Central memory CD8-positive, alpha-beta T cell (primary cell): ENCODE data around the gene TAF6L.
"Not testable (repeated sequence)": the region's sequence is repeated elsewhere in the genome, so short reads cannot be mapped to it uniquely, and the experiment has no call there.

ENCODE experiments used
- ATAC-seq: fragments of 150-1000 bp; cut with Tn5 transposase; replicated peaks from 2 replicates; pipeline ENCODE4 v1.10.0; 2022; ENCODE audit warnings: mild to moderate bottlenecking, moderate FRiP score, moderate number of reproducible peaks; ENCODE audit not compliant: poor library complexity, severe bottlenecking; ENCODE audit errors: extremely low read depth
- DNase-seq, 2 donors: peaks; one replicate each; pipeline ENCODE4 v3.0.0; 2021; ENCODE audit warnings: low spot score in 2 of 2
- H3K27ac Mint-ChIP-seq: one replicate; pipeline ENCODE4 v1.8.0; 2022; ENCODE audit warnings: low read depth, mild to moderate bottlenecking, moderate library complexity, mixed read lengths
- H3K27me3 Mint-ChIP-seq: one replicate; pipeline ENCODE4 v1.8.0; 2022; ENCODE audit warnings: mixed read lengths
- H3K36me3 Mint-ChIP-seq: one replicate; pipeline ENCODE4 v1.8.0; 2022; ENCODE audit warnings: mild to moderate bottlenecking, moderate library complexity, mixed read lengths; ENCODE audit not compliant: insufficient read depth
- H3K4me1 Mint-ChIP-seq: one replicate; pipeline ENCODE4 v1.8.0; 2022; ENCODE audit warnings: mixed read lengths
- H3K4me3 Mint-ChIP-seq: one replicate; pipeline ENCODE4 v1.8.0; 2022; ENCODE audit warnings: mild to moderate bottlenecking, moderate library complexity, mixed read lengths
- H3K9me3 Mint-ChIP-seq: one replicate; pipeline ENCODE4 v1.8.0; 2022; ENCODE audit warnings: mixed read lengths

The TAF6L gene

DNA sequence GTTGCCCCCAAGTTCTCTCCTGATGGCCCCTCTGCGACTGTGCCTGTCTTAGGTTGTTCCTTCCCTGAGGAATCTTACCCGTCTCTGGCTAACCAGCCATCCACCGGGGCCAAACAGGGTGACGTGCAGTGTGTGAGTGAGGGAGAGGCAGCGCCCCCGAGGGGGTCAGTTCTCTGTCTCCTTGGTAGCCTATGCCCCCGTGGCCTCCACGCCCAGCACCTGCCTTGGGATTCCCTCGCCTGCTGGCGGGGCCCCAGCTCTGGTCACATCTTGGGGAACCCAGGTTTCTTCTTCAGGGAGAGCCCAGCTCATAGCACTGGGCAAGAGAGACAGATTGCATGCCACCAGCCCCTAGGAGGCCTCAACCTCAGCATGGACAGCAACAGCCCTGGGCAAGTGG lies 28.3 kb downstream of the TAF6L start:
- Mint-ChIP-seq H3K4me3 (no peak overlapping the region), H3K27ac (peak overlapping the region; percentile 87), H3K9me3 (no peaks in the 10 kb centered on the region), H3K36me3 (peaks cover 89% of the 10 kb centered on the region), H3K4me1 (peaks cover 26% of the 10 kb centered on the region), H3K27me3 (no peaks in the 10 kb centered on the region)
- DNase-seq (no peak), ATAC-seq (no peak)

- Mint-ChIP-seq H3K27me3 (no peaks in the 10 kb centered on the region), H3K36me3 (peaks cover 84% of the 10 kb centered on the region), H3K4me1 (peaks cover 33% of the 10 kb centered on the region), H3K27ac (no peak overlapping the region), H3K4me3 (no peak overlapping the region), H3K9me3 (no peaks in the 10 kb centered on the region)
- ATAC-seq, result no peak
- DNase-seq, result no peak
These were observed 29.9 kb downstream of the TAF6L start for GRCh38 chr11:62801071-62801470.

DNA sequence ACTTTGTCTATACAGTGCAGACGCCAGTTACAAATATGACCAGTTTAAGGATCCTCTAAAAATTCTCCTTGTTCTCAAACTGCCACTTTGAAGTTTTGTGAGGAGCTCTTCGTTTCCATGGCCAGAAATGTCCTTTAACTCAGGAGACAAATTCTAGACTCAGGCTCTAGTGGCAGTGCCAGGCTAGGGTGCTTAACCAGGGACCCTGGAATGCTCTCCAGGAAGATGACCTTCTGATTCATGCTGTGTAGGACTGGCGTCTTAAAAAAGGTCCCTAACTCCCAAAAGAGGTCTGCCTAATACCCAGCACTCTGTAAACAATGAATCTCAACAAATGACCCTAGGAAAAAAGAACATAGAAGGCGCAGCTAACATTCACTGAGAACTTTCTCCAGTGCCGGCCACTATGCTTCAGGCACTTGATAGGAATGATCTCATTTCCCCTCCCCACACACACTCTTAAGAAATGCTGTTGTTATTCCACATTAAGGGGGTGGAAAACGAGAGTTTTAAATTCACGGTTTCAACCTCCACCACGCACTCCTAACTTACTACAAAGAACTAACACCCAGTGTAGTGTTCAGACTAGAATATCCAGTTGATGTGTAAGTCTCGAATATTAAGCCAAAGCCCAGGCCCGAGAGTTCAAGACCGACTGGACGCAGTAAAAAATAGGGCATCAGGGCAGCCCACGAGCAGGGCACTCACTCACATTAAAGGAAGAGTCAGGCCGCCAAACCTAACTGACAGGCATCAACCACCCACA lies 33.3 kb downstream of the TAF6L start:
- ATAC-seq, result peak; percentile 45
- no peaks in the 10 kb centered on the region for H3K27me3 Mint-ChIP-seq

DNA sequence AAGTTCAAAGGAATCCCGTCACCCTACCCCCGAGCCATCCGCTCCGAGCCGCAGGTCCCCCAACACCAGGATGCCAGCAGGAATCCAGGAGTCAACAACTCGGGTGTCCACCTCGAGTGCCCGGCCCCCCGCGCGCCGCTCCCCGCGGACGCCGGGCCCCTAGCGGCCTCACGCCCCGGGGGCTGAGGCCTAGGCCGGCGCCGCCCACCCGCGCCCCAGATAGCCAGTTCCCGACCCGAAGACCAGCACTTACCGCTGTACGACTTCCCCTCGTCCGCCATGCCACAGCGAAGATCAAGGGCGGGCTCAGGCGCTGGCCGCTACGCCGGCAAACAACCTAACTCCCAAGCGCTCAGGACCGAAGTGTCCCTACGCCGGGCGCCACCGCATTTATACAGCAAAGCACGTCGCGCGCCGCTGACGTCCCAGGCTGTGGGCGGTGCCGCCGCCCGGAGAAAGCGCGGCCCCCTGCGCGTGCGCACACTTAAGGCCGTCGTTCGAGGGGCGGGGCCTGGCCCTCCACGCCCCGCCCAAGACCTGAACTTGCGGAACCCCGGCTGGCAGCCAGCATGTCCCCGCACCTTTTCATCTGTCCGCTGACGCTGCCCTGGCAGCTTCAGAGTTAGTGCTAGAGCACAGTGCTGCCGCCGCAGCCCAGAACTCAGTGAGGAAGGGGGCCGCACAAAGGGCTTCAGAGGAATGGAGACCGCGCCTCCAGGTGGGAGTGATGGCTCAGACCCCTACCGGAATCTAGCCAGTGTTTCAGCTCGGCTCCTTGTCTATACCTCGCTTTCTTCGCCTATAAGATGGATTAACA lies 34.1 kb downstream of the TAF6L start, which contains the start of gene NXF1:
TSS of gene NXF1 (minus strand) at position 365 of the 817 bp plus-strand sequence. CDS start at position 281, 84 bp downstream.
- H3K27me3 Mint-ChIP-seq, result no peaks in the 10 kb centered on the region
- no peaks in the 10 kb centered on the region for H3K9me3 Mint-ChIP-seq
- H3K36me3 Mint-ChIP-seq, result peaks cover 46% of the 10 kb centered on the region
- ATAC-seq (peak; percentile 86), DNase-seq (peak; percentile 95 to 97)
- peak within 1 kb of the TSS; percentile 94 for H3K4me3 Mint-ChIP-seq
- peak within 1 kb of the TSS; percentile 93 for H3K27ac Mint-ChIP-seq
- peaks cover 19% of the 10 kb centered on the region for H3K4me1 Mint-ChIP-seq

More for the DNA sequence above, 33.3 kb downstream of the TAF6L start:
- no peaks in the 10 kb centered on the region for H3K9me3 Mint-ChIP-seq
- peaks cover 54% of the 10 kb centered on the region for H3K36me3 Mint-ChIP-seq
- peak overlapping the region; percentile 93 for H3K27ac Mint-ChIP-seq
- DNase-seq, result no peak
- peaks cover 24% of the 10 kb centered on the region for H3K4me1 Mint-ChIP-seq
- peak overlapping the region; percentile 94 for H3K4me3 Mint-ChIP-seq

DNA sequence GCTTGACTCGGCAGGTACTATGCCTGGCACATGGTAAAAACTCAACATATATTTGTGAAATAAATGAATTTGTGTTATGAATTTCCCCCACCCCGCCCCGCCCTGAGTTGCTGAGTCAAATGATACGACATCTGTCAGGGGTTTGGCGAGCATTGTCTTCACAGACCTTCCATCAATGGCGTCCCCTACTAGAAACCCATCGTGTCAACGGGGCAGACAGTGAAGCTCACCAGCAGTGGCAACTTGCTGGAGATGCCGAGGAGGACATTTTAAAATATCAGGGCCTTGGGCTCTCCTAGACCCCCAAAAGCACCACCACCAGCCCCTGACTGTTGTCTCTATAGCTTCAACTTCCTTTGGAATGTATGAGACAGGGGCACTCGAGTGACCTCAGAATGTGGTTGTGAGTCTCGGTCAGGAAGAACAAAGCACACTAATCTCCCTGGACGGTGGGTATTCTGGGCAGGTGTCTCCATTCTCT lies 34.8 kb downstream of the TAF6L start:
- Mint-ChIP-seq H3K27ac (peak overlapping the region; percentile 93), H3K9me3 (no peaks in the 10 kb centered on the region), H3K4me3 (peak overlapping the region; percentile 94), H3K36me3 (peaks cover 42% of the 10 kb centered on the region), H3K27me3 (no peaks in the 10 kb centered on the region), H3K4me1 (peaks cover 22% of the 10 kb centered on the region)
- DNase-seq, result no peak
- ATAC-seq, result peak; percentile 21

GRCh38 chr11:62806611-62807121 lies 35.5 kb downstream of the TAF6L start:
- no peak for DNase-seq
- ATAC-seq, result no peak
- no peak overlapping the region for H3K27ac Mint-ChIP-seq
- peaks cover 36% of the 10 kb centered on the region for H3K36me3 Mint-ChIP-seq
- peaks cover 24% of the 10 kb centered on the region for H3K4me1 Mint-ChIP-seq
- peak overlapping the region; percentile 94 for H3K4me3 Mint-ChIP-seq
- H3K27me3 Mint-ChIP-seq, result no peaks in the 10 kb centered on the region
- H3K9me3 Mint-ChIP-seq, result no peaks in the 10 kb centered on the region

DNA sequence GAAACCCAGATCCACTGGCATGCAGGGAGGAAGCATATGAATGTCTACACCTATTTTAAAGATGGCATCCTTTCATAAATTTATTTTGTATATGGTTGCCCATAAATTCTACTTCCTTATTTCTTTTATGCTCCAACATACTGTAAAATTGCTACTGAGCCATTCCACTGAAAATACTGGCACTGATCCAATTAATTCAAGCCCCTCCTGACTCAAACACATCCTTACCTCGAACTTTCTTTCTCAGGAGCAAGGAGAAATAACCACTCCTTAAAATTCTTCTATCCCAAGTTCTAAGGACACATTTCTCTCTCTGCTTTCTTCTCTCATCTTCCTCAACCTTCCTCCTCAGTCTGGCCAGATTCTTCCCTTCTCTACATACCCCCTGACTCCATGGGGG lies 39.6 kb downstream of the TAF6L start:
- Mint-ChIP-seq H3K9me3 (no peaks in the 10 kb centered on the region), H3K4me3 (no peak overlapping the region), H3K27me3 (no peaks in the 10 kb centered on the region), H3K36me3 (peaks cover 19% of the 10 kb centered on the region), H3K27ac (no peak overlapping the region), H3K4me1 (peaks cover 5% of the 10 kb centered on the region)
- ATAC-seq, result no peak
- no peak for DNase-seq

- H3K4me1 Mint-ChIP-seq, result peaks cover 5% of the 10 kb centered on the region
- DNase-seq (no peak), ATAC-seq (no peak)
- no peaks in the 10 kb centered on the region for H3K27me3 Mint-ChIP-seq
- no peak overlapping the region for H3K27ac Mint-ChIP-seq
- peaks cover 24% of the 10 kb centered on the region for H3K36me3 Mint-ChIP-seq
- H3K4me3 Mint-ChIP-seq, result no peak overlapping the region
- H3K9me3 Mint-ChIP-seq, result no peaks in the 10 kb centered on the region
These were observed 40.5 kb downstream of the TAF6L start for GRCh38 chr11:62811659-62812058.

DNA sequence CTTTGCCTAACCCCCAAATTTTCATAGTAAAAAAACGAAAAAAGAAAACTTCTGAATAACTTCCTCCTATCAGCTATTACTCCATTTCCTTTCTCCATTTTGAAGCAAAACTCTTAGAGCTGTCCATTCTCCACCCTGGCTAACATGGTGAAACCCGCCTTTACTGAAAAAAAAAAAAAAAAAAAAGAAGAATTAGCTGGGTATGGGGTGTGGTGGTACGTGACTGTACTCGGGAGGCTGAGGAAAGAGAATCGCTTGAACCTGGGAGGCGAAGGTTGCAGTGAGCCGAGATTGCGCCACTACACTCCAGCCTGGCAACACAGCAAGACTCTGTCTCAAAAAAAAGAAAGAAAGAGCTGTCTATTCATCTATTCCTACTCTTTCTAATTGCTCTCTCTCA lies 45.4 kb downstream of the TAF6L start:
- Mint-ChIP-seq H3K9me3 (no peaks in the 10 kb centered on the region), H3K27ac (no peak overlapping the region), H3K27me3 (no peaks in the 10 kb centered on the region), H3K36me3 (peaks cover 52% of the 10 kb centered on the region), H3K4me3 (no peak overlapping the region), H3K4me1 (no peaks in the 10 kb centered on the region)
- DNase-seq, result no peak
- ATAC-seq, result no peak

DNA sequence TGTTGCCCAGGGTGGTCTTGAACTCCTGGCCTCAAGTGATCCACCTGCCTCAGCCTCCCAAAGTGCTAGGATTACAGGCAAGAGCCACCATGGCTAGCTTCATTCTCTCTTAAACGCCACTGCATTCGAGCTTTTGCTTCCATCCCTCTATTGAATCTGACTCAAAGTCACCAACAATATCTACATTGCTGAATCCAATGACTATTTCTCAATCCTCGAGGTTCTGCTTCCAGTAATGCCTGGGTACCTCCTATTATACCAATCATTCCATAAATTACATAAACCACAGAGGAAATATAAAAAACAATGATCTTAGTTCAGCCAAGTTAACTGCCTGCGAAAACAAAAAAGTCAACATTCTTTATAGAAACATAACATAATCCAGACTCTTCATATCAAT lies 45.9 kb downstream of the TAF6L start:
- H3K4me3 Mint-ChIP-seq, result no peak overlapping the region
- no peaks in the 10 kb centered on the region for H3K27me3 Mint-ChIP-seq
- H3K36me3 Mint-ChIP-seq, result peaks cover 56% of the 10 kb centered on the region
- DNase-seq (no peak), ATAC-seq (no peak)
- no peaks in the 10 kb centered on the region for H3K4me1 Mint-ChIP-seq
- no peaks in the 10 kb centered on the region for H3K9me3 Mint-ChIP-seq
- no peak overlapping the region for H3K27ac Mint-ChIP-seq

DNA sequence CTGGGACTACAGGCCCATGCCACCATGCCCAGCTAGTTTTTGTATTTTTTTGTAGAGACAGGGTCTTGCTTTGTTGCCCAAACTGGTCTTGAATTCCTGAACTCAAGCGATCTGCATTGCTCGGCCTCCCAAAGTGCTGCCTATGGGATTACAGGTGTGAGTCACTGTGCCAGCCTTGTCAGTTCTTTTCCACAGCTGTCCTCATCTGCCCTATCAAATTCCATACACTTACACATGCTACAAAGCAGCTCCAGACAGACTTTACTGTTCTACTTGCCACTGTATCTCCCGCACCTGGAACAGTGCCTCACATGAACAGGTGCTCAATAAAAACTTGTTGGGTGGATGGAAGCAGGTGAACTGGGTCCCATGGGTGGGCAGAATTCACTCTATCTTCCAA lies 52.5 kb downstream of the TAF6L start:
- Mint-ChIP-seq H3K9me3 (no peaks in the 10 kb centered on the region), H3K36me3 (peaks cover 79% of the 10 kb centered on the region), H3K4me3 (no peak overlapping the region), H3K4me1 (peaks cover 11% of the 10 kb centered on the region), H3K27me3 (no peaks in the 10 kb centered on the region), H3K27ac (no peak overlapping the region)
- ATAC-seq (no peak), DNase-seq (no peak)

DNA sequence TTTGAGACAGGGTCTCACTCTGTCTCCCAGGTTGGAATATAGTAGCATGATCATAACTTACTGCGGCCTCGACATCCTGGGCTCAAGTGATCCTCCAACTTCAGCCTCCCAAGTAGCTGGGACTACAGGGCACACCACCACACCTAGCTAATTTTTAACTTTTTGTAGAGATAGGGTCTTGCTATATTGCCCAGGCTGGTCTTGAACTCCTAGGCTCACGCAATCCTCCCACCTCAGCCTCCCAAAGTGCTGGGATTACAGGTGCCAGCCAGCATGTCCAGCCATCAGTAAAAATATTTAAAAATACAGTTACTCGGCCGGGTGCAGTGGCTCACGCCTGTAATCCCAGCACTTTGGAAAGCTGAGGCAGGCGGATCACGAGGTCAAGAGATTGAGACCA lies 56.9 kb downstream of the TAF6L start:
- peaks cover 26% of the 10 kb centered on the region for H3K4me1 Mint-ChIP-seq
- ATAC-seq, DNase-seq, H3K9me3 Mint-ChIP-seq, H3K27me3 Mint-ChIP-seq, H3K4me3 Mint-ChIP-seq, H3K27ac Mint-ChIP-seq: not testable (repeated sequence)
- peaks cover 62% of the 10 kb centered on the region for H3K36me3 Mint-ChIP-seq
